GM12878 (cell line): ENCODE measurements around the gene CYSRT1. TPM values are rescaled to one million over a fixed set of nuclear protein-coding genes. Genes with fewer than 3 reads are reported as not detected.

Source experiments
- ATAC-seq: fragments of 200-7000 bp; cut with Tn5 transposase; 3 replicates; pipeline ENCODE4 v1.9.1; 2020; ENCODE audit warnings: mild to moderate bottlenecking, moderate library complexity
- BruUV-seq: library from RNA; stranded (reverse); fragments of 400-500 nt; replicated peaks from 2 replicates; lab custom pipeline; 2021; lab: Mats Ljungman, UMichigan
- CTCF ChIA-PET: fragments of 300-600 bp; sonication (Branson Sonifier 250); formaldehyde crosslinking; extraction: SDS; loops from one replicate; lab custom pipeline; 2021; ENCODE audit warnings: inconsistent platforms; lab: Yijun Ruan, JAX
- POLR2A ChIA-PET: fragments of 350-600 bp; formaldehyde crosslinking; extraction: SDS; loops from one replicate; lab custom pipeline; 2021; ENCODE audit warnings: inconsistent platforms; lab: Charles Lee
- RAD21 ChIA-PET: fragments of 300-600 bp; sonication (Branson Sonifier 250); formaldehyde crosslinking; loops from one replicate; lab custom pipeline; 2023; ENCODE audit warnings: antibody characterized with exemption; ENCODE audit not compliant: unreplicated experiment; lab: Charles Lee
- SMC1A ChIA-PET: fragments of 300-600 bp; sonication (Branson Sonifier 250); formaldehyde crosslinking; loops from one replicate; lab custom pipeline; 2023; ENCODE audit not compliant: unreplicated experiment, uncharacterized antibody; lab: Charles Lee
- DNase-seq: peaks from one replicate; pipeline ENCODE4 v3.0.0-alpha.2; 2011; ENCODE audit warnings: low read depth, low spot score
- FAIRE-seq: peaks from 3 replicates; lab custom pipeline; 2011; peaks lifted over from hg19 to GRCh38; lab: Jason Lieb, UNC
- H2AFZ ChIP-seq: 2 replicates; pipeline ENCODE4 v1.6.0; 2011; ENCODE audit warnings: low read depth, low read length, control low read depth; ENCODE audit not compliant: control insufficient read depth
- H3K27ac ChIP-seq: 2 replicates; pipeline ENCODE4 v1.5.1; 2011; ENCODE audit warnings: control low read depth; ENCODE audit not compliant: control insufficient read depth, insufficient read depth
- H3K27me3 ChIP-seq, 2 experiments: replicated peaks in 1 of 2; 2 replicates each; pipeline versions ENCODE4 v1.6.0 to v1.6.1; 2011; ENCODE audit warnings: low read length in 1 of 2; ENCODE audit not compliant: control insufficient read depth in 2 of 2, insufficient read depth in 2 of 2
- H3K36me3 ChIP-seq, 2 experiments: 2 replicates each; pipeline ENCODE4 v1.5.1; 2011; ENCODE audit warnings: low read length in 1 of 2; ENCODE audit not compliant: control insufficient read depth in 2 of 2, insufficient read depth in 2 of 2
- H3K4me1 ChIP-seq: 2 replicates; pipeline ENCODE4 v1.6.1; 2011; ENCODE audit warnings: mild to moderate bottlenecking, low read length, moderate library complexity, mixed read lengths; ENCODE audit not compliant: control insufficient read depth, insufficient read depth
- H3K4me2 ChIP-seq: 2 replicates; pipeline ENCODE4 v1.6.0; 2011; ENCODE audit warnings: control low read depth; ENCODE audit not compliant: control insufficient read depth, insufficient read depth
- H3K4me3 ChIP-seq: fragments of 200-600 bp; sonication (generic); 2 replicates; pipeline ENCODE4 v1.5.1; 2016
- H3K79me2 ChIP-seq: 2 replicates; pipeline ENCODE4 v1.6.0; 2011; ENCODE audit warnings: low read length; ENCODE audit not compliant: control insufficient read depth, insufficient read depth
- H3K9ac ChIP-seq: 2 replicates; pipeline ENCODE4 v1.8.0; 2011; ENCODE audit warnings: low read length, control low read depth, mixed read lengths; ENCODE audit not compliant: control insufficient read depth, insufficient read depth
- H3K9me3 ChIP-seq: replicated peaks from 3 replicates; pipeline ENCODE4 v1.5.1; 2011; ENCODE audit warnings: mild to moderate bottlenecking, low read length; ENCODE audit not compliant: control insufficient read depth, insufficient read depth
- H4K20me1 ChIP-seq: 2 replicates; pipeline ENCODE4 v1.6.0; 2011; ENCODE audit not compliant: control insufficient read depth, insufficient read depth
- BRCA1 ChIP-seq: IDR thresholded peaks from 2 replicates; pipeline ENCODE4 v1.6.1; 2011; ENCODE audit warnings: low read depth, low read length, improper control_type of control experiment
- CREB1 ChIP-seq: IDR thresholded peaks from 2 replicates; pipeline ENCODE4 v1.6.1; 2012; ENCODE audit warnings: low read depth, mild to moderate bottlenecking, inconsistent platforms
- HDAC6 ChIP-seq: fragments of 200-600 bp; sonication (generic); IDR thresholded peaks from one replicate; pipeline ENCODE4 v1.8.0; 2017; ENCODE audit warnings: antibody characterized with exemption; ENCODE audit not compliant: unreplicated experiment
- TCF3 ChIP-seq: IDR thresholded peaks from 2 replicates; pipeline ENCODE4 v1.6.1; 2012; ENCODE audit warnings: low read depth, mild to moderate bottlenecking, low read length, borderline replicate concordance; ENCODE audit not compliant: insufficient read depth
- WGBS: methylation state at CpG from one replicate; pipeline ENCODE4 v1.1.6; 2016; ENCODE audit warnings: low lambda C conversion rate; ENCODE audit not compliant: insufficient replicate concordance, insufficient coverage; ENCODE audit errors: missing lambda C conversion rate; 5-methylcytosine and 5-hydroxymethylcytosine counted together
- in situ Hi-C: fragments of 300-500 bp; cut with MboI; formaldehyde crosslinking; loops from 9 replicates; pipeline ENCODE4 v1.14.3; 2018; ENCODE audit warnings: mixed read lengths
- intact Hi-C: fragments of 100-400 bp; cut with micrococcal nuclease; formaldehyde crosslinking; loops from one replicate; pipeline ENCODE4 v1.14.2; 2022; ENCODE audit not compliant: unreplicated experiment
- polyA plus RNA-seq, 11 experiments: library from polyadenylated mRNA; depleted of rRNA in 4 of 11; unstranded in 6 of 11; stranded (reverse) in 5 of 11; fragments of >200 nt; fragmentation: Nextera tagmentation in 4 of 11; fragmentation: Illumina TruSeq in 1 of 11; extraction: Ambion mirVana in 4 of 11; extraction: Trizol in 1 of 11; gene quantifications; 1 replicate in 1 of 11; 2 replicates in 10 of 11; pipeline versions ENCODE4 v1.2.1 to v1.2.3, GENCODE V29; 2011 to 2016; ENCODE audit warnings: inconsistent platforms in 2 of 11, missing spikeins in 2 of 11, low read depth in 1 of 11
- total RNA-seq, 4 experiments: library from RNA; depleted of rRNA in 3 of 4; stranded (reverse); fragments of >200 nt in 3 of 4; fragmentation: Illumina TruSeq in 1 of 4; extraction: Trizol in 1 of 4; gene quantifications; 2 replicates each; pipeline versions ENCODE4 v1.2.1 to v1.2.3, GENCODE V29; 2013 to 2021
- TF ChIP-seq, protein P1 (sequence below): fragments of 450-650 bp; IDR thresholded peaks from 2 replicates; pipeline ENCODE4 v1.6.1; 2018; ENCODE audit warnings: borderline replicate concordance, mild to moderate bottlenecking; ENCODE audit not compliant: partially characterized antibody

The CYSRT1 gene
- total and polyA plus RNA-seq, 10 of the 15 experiments (the other 5 are each of a cell fraction or from before 2014, with no cell fraction given): 0.24 to 3.6 (median 0.97) TPM; not detected in 1

- Histone ChIP-seq H3K4me1 (peaks cover 50% of the 10 kb centered on the region), H3K27me3 (no peaks in the 10 kb centered on the region), H3K36me3 (peaks cover 6 to 7% of the 10 kb centered on the region in 2 experiments; a peak in 3 of 4 replicates), H3K79me2 (peaks cover 2% of the 10 kb centered on the region), H4K20me1 (no peaks in the 10 kb centered on the region), H3K9me3 (no peaks in the 10 kb centered on the region), H3K4me3 (no peak overlapping the region)
- SMC1A ChIA-PET: no interaction called here
- POLR2A ChIA-PET: interaction anchor here (1.2 kb wide), 1 partner anchor 17 kb away, joined by 4 read pairs; no protein-coding TSS in a partner anchor
- CTCF ChIA-PET: no interaction called here
- ATAC-seq: no peak
- no peak for FAIRE-seq
- RAD21 ChIA-PET: interaction anchor here (0.6 kb wide), 1 partner anchor 18 kb away, joined by 3 read pairs; no protein-coding TSS in a partner anchor
- no peak for TF ChIP-seq HDAC6
- TF ChIP-seq CREB1: no peak
- no peak for TF ChIP-seq BRCA1
- TF ChIP-seq TCF3: no peak
- TF ChIP-seq, protein P1, sequence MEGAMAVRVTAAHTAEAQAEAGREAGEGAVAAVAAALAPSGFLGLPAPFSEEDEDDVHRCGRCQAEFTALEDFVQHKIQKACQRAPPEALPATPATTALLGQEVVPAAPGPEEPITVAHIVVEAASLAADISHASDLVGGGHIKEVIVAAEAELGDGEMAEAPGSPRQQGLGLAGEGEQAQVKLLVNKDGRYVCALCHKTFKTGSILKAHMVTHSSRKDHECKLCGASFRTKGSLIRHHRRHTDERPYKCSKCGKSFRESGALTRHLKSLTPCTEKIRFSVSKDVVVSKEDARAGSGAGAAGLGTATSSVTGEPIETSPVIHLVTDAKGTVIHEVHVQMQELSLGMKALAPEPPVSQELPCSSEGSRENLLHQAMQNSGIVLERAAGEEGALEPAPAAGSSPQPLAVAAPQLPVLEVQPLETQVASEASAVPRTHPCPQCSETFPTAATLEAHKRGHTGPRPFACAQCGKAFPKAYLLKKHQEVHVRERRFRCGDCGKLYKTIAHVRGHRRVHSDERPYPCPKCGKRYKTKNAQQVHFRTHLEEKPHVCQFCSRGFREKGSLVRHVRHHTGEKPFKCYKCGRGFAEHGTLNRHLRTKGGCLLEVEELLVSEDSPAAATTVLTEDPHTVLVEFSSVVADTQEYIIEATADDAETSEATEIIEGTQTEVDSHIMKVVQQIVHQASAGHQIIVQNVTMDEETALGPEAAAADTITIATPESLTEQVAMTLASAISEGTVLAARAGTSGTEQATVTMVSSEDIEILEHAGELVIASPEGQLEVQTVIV: no peak
- TF ChIP-seq, all 136 proteins: peak for 0
- no peak overlapping the region for H3K9ac ChIP-seq
- in situ Hi-C loops (no loop called here), intact Hi-C loops (no loop called here)
- WGBS: 91% methylated on average over 29 of the region's 39 CpGs
- DNase-seq: no peak
- no TSS peak for BruUV-seq
- no peak overlapping the region for H3K4me2 ChIP-seq
- H3K27ac ChIP-seq: no peak overlapping the region
- no peak overlapping the region for H2AFZ ChIP-seq
Measured at GRCh38 chr9:137272241-137273094, 47.5 kb downstream of the CYSRT1 start.
